ENCODE measurements around the gene FTCD. TPM values are rescaled to one million over a fixed set of nuclear protein-coding genes. Genes with fewer than 3 reads are reported as not detected.
A peak's percentile ranks its signal among the peaks of the same experiment; 100 is the strongest.
"Not testable (repeated sequence)": the region's sequence is repeated elsewhere in the genome, so short reads cannot be mapped to it uniquely, and the experiment has no call there.

Gene FTCD
- total RNA-seq, 2 donors from 2014 or later, result 0.68 to 1.6 TPM

DNA sequence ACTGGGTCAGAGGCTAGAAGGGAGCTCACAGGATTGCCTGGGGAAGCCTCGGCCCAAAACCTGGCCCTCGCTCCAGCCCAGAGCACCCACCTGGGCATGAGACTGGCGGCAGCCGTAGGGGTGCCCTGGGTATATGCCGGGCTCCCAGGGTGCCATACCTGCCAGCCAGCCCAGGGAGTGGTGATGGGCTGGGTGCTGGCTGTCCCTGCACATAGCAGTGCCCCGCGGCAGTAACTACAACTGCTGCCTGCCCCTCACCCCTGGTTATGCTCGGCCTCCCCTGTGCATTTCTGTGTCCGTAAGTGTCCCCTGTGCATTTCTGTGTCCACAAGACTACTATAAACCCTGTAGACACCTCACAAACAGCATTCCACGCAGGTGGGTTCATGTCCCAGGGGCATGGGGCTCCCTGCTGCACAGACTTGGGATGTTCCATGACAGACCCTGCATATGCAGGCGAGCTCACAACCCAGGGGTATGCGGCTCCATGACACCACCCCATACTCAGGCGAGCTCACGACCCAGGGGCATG lies 34.6 kb upstream of the FTCD start:
- intact Hi-C loops (cut with DNase I), result loop anchor here in 1 of 2 donors (5.0 kb wide), 1 partner anchor 37 kb away; the partner anchor contains the start of gene LSS
- peak; percentile 7 for DNase-seq
- no peak for ATAC-seq

- intact Hi-C loops (cut with DNase I), result loop anchor here in 1 of 2 donors (5.0 kb wide), 1 partner anchor 38 kb away; the partner anchor contains the start of gene LSS
- DNase-seq (peak; percentile 19), ATAC-seq (peak in 1 of 2 donors; percentile 31)
Measured at GRCh38 chr21:46189213-46189958, 34.0 kb upstream of the FTCD start.

DNA sequence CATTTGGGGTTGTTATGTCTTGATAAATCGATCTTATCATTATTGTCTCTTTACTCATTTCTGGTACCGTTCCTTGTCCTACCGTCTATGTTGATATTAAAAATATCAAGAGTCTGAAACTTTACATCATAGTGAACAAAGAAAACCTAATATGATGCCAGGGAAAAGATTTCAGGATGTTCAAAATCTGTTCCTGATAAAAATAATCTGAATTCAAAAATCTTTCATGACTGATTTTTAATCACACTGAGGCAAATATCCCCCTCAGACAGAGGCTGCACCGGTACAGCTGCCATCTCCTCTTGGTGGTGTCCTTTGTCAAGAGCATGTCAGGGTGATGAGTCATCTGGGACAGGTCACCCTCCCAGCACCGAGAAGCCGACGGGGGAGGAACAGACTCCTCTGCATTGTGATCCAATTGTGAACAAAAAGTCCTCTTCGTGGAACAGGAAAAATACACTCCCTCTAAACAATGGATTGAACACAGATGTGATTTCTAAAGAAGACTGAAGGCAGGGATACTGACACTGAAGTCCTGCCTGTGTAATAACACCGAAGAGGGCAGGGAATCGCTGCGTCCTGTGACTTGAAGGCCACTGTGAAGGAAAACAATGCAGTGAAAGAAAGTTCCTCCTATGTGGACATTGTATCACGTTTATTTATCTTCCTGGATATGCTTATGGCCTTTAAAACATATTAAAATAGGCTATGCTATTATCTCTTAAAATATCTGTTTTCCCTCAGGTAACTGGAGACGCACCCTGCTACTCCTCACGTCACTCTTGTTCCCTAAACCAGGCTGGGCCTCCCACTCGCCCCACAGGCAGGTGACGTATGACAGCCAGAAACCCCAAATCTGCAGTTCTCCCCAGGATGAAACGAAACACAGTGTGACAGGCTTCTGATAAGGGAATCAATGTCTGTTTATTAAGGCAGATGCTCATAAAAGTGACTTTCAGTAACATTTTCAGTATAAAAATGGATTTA lies 33.1 kb upstream of the FTCD start:
- DNase-seq (peak; percentile 66), ATAC-seq (peak; percentile 58)
- intact Hi-C loops (cut with DNase I), result loop anchor here in 1 of 2 donors (5.0 kb wide), 1 partner anchor 39 kb away; the partner anchor contains the start of gene LSS

- no peak for DNase-seq
- no peak for ATAC-seq
- intact Hi-C loops (cut with DNase I), result loop anchor here in 1 of 2 donors (5.0 kb wide), 1 partner anchor 39 kb away; the partner anchor contains the start of gene LSS
Measured at GRCh38 chr21:46187814-46188213, 32.4 kb upstream of the FTCD start.

DNA sequence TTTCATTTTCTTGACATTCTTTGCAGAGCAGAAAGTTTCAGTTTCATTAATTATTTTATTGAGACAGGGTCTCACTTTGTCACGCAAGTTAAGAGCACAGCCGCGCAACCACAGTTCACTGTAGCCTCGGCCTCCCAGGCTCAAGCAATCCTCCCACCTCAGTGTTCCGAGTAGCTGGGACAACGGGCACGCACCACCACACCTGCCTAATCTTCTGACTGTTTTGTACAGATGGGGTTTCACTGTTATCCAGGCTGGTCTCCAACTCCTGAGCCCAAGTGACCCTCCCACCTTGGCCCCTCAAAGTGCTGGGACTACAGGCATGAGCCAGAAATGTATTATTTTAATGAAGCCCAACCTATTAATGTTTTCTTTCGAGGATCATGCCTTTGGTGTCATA lies 31.9 kb upstream of the FTCD start:
- DNase-seq (no peak), ATAC-seq (no peak)
- intact Hi-C loops (cut with DNase I), result loop anchor here in 1 of 2 donors (5.0 kb wide), 1 partner anchor 40 kb away; the partner anchor contains the start of gene LSS

- DNase-seq, result no peak
- ATAC-seq, result no peak
- intact Hi-C loops (cut with DNase I), result loop anchor here in 1 of 2 donors (5.0 kb wide), 1 partner anchor 42 kb away; the partner anchor contains the start of gene LSS
Measured at GRCh38 chr21:46185716-46186115, 30.3 kb upstream of the FTCD start.

DNA sequence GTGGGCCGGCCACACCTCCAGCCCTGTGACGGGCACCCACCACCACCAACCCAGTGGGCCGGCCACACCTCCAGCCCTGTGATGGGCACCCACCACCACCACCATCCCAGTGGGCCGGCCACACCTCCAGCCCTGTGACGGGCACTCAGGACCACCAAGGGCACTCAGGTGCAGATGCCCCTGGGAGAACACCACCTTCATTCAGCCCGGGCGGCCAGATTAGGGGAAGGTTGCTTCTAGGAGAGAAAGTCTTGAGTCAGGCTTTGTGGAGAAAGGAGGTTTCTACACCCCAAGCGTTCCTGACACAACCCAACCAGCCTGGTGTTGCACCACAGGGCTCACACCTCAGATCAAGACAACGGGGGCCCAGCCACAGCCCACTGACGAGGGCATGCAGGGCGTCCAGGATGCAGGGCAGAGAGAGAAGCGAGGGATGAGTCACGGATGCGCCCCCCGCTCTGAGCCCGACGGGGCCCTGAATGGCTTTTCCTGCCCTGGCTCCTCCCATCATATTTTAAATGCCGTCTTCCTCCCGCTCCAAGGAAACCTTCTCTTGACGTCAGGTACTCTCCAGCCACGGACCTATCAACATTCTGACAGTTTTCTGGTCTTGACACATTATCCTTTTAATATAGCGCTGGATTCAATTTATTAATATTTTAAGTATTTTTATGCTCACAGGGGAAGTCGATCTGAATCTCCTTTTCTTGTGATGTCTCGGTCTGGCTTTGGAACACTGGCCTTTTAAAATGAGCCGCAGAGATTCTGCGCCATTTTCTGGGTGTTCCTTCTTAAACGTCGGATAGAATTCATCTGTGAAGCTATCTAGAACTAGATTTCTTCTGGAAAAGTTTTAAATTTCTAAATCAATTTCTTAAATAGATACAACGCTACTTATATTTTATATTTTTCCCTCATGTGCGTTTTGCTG lies 29.5 kb upstream of the FTCD start:
- DNase-seq, result peak; percentile 91
- peak; percentile 67 to 77 for ATAC-seq
- intact Hi-C loops (cut with DNase I), result loop anchor here in 1 of 2 donors (5.0 kb wide), 1 partner anchor 42 kb away; the partner anchor contains the start of gene LSS

- peak; percentile 79 for DNase-seq
- peak; percentile 65 to 83 for ATAC-seq
- intact Hi-C loops (cut with DNase I), result no loop called here
Measured at GRCh38 chr21:46183910-46184624, 28.7 kb upstream of the FTCD start, which contains the start of gene SPATC1L. TSS of gene SPATC1L (minus strand) at chr21:46184459. CDS start at chr21:46182816, 1,643 bp downstream.

DNA sequence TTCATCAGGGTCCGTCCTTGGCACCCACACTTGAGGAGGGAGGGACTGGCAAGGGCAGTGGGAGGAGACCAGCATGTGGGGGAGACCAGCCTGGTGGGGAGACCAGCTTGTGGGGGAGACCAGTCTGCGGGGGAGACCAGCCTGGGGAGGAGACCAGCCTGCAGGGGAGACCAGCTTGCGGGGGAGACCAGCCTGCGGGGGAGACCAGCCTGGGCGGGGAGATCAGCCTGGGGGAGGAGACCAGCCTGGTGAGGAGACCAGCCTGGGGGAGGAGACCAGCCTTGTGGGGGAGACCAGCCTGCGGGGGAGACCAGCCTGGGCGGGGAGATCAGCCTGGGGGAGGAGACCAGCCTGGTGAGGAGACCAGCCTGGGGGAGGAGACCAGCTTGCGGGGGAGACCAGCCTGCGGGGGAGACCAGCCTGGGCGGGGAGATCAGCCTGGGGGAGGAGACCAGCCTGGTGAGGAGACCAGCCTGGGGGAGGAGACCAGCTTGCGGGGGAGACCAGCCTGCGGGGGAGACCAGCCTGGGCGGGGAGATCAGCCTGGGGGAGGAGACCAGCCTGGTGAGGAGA lies 28.0 kb upstream of the FTCD start:
- intact Hi-C loops (cut with DNase I); ATAC-seq; DNase-seq: not testable (repeated sequence)

DNA sequence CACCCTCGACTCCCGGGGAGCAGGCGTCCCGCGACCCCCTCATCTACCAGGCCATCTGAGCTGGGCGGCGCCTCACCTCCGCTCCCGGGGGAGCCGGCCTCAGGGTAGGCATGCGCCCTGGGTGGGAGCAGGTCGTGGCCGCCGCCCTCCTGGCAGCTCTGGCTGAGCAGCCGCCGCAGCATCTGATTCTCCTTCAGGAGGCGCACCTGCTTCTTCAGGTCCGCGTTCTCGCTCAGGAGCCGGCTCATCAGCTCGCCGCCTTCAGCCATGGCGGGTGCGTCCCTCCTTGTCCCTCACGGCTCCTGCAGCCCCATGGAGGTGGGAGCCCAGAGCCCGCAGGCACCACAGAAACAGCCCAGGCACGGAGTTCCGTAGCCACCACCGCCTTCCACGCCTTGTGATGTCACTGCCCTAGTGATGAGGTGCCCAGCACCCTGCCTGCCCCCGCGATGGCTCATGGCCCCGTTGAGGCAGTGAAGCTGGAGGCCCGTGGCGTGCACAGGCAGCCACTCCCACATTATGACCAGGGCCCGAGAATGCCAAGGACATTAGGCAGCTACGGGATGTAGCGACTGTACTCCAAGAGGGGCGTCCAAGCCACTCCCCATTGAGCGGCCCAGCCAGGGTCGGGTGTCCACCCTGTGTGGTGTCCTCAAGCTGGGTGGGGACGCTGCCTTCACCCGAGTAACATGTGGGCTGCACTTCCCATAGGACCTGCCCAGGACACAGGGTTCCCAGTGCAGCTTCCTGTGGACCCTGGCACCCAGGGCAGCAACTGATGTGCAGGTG lies 27.4 kb upstream of the FTCD start:
- intact Hi-C loops (cut with DNase I), result no loop called here
- peak; percentile 46 for DNase-seq
- ATAC-seq, result peak in 1 of 2 donors; percentile 5

DNA sequence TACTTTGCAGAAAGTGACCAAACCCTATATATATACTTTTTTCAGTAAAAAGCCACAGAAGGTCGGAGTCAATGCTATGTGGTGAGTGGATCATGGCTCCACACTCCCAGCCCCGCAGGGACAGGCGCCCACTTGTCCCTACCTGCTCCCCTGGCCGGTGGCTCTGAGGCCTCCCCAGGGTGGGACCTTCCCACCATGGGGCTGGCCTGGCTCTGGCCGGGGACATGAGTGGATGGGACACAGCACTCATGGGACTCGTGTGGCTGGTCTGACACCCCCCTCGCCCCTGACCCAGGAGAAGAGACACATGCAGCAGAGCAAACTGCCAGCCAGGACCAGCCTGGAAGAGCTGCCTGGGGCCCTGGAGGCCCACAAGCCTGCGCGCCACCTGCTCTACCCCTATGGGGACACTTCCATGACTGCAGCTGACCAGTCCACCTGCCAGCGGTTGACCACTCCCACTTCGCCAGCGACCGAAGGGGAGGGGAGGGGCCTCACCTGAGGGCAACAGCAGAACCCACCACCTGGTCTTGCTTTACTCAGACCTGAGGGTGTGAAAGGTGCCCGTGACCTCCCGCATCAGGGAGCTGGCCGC lies 26.7 kb upstream of the FTCD start:
- intact Hi-C loops (cut with DNase I), result no loop called here
- ATAC-seq, result no peak
- no peak for DNase-seq

DNA sequence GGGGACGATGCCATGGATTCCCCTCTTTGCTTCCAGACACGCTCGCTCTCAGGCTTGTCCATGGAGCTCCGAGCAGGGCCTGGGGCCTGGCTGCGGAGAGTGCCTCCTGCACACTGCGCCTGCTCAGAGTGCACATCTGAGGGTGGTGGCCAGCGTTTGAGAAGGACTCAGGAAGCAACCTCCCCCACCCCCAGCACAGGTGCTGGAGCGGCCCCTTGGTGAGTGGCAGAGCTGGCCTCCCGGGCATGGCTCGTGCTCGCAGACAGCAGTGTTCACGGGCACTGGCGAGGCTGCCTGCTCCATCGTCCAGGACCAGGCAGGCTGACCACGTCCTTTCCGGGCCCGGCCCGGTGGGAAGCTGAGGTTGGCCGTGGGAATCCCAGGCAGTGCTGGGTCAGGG lies 26.1 kb upstream of the FTCD start:
- ATAC-seq (no peak), DNase-seq (no peak)
- intact Hi-C loops (cut with DNase I), result no loop called here

- ATAC-seq, result no peak
Measured at GRCh38 chr21:46180778-46181391, 25.5 kb upstream of the FTCD start.

DNA sequence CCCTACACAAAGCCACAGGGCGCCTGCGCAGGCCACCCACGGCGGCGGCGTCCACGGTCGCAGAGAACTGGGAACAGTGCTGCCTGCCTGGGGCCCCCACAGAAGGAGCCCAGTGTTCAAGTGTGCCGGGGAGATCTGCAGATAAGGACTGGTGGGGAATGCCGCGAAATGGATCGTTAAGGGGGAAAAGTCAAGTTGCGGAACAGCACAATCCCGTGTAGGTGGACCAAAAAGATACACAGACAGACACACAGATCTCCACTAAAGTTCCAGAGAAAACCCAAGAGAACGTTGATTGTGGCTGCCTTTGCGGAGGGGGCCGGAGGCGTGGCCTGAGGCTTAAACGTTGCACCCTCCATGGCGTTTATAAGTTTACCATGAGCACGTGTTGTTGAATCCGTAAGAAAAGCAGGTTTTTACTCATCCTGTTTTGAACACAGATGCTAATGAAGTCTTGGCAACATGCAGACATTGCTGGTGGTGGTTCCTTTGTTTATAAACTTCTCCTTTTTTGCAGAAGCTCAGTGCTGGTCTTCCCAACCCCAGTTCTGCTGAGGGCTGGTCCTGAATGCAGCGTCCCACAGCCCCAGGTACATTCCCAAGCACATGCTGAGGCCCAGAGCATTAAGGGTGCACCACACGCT lies 24.8 kb upstream of the FTCD start:
- ATAC-seq, result no peak
- intact Hi-C loops (cut with DNase I), result no loop called here
- DNase-seq, result no peak

More at GRCh38 chr21:46180778-46181391, 25.5 kb upstream of the FTCD start:
- intact Hi-C loops (cut with DNase I), result no loop called here
- no peak for DNase-seq

DNA sequence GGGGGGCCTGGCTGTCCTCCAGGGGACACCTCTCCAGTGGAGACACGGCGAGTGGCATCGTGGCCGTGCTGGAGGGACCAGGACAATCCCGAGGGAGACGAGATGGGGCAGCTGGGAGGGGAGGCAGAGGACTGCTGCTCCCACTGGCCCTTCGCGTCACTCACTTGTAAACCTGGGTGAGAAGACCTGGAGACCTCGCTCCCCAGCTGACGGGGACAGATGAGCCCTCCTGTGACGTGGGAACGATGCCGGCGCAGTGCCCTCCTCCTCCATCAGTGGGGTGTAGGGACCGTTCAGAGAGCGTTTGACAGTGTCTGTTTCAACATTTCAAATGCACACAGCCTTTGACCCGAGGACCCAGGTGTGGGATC lies 24.3 kb upstream of the FTCD start:
- intact Hi-C loops (cut with DNase I), result no loop called here
- ATAC-seq (no peak), DNase-seq (no peak)

Measured in left cardiac atrium (tissue), 4 donors.